ELF-1 (cell line): ENCODE measurements around the gene TLR2.

Source experiments
- DNase-seq: peaks from one replicate; pipeline ENCODE4 v3.0.0-alpha.2; 2016; ENCODE audit warnings: low read depth, low spot score

Gene TLR2, protein sequence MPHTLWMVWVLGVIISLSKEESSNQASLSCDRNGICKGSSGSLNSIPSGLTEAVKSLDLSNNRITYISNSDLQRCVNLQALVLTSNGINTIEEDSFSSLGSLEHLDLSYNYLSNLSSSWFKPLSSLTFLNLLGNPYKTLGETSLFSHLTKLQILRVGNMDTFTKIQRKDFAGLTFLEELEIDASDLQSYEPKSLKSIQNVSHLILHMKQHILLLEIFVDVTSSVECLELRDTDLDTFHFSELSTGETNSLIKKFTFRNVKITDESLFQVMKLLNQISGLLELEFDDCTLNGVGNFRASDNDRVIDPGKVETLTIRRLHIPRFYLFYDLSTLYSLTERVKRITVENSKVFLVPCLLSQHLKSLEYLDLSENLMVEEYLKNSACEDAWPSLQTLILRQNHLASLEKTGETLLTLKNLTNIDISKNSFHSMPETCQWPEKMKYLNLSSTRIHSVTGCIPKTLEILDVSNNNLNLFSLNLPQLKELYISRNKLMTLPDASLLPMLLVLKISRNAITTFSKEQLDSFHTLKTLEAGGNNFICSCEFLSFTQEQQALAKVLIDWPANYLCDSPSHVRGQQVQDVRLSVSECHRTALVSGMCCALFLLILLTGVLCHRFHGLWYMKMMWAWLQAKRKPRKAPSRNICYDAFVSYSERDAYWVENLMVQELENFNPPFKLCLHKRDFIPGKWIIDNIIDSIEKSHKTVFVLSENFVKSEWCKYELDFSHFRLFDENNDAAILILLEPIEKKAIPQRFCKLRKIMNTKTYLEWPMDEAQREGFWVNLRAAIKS

DNA sequence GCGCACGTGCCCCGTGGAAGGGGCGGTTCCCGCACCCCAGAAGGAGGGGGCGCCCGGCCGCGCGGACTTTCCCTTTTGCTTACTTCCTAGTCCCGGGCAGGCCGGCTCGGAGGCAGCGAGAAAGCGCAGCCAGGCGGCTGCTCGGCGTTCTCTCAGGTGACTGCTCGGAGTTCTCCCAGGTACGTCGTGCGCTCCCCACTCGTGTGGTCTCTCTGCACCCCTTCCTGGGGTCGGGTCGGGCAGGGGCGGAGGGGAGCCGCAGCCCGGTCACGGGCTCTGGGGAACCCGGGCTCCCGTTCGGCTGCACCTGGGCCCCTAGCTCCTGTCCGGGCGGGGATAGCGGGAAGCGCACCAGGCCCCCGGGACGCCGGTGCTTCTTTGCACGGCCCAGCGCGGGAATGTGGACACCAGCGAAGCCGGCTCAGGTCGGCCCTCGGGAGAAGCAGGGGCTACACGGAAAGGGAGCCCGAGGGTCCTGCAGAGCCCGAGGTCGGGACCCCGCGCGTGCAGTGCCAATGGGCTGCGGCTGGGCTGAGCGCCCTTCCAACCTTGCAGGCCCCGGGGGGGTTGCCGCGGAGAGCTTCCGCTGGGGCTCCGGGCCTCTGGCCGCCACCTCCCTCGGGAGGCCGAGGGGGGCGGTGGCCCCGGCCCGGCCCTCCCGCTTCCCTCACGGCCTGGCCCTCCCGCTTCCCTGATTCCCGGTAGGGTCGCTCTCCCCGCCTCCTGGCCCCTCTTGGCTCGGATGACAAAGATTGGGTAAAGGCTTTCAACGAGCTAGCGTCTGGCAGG lies at the start of gene TLR2:
TSS of gene TLR2 (plus strand) at position 99 of the 789 bp plus-strand sequence. CDS start 18,628 bp downstream, outside the sequence.
- peak; percentile 64 for DNase-seq

DNA sequence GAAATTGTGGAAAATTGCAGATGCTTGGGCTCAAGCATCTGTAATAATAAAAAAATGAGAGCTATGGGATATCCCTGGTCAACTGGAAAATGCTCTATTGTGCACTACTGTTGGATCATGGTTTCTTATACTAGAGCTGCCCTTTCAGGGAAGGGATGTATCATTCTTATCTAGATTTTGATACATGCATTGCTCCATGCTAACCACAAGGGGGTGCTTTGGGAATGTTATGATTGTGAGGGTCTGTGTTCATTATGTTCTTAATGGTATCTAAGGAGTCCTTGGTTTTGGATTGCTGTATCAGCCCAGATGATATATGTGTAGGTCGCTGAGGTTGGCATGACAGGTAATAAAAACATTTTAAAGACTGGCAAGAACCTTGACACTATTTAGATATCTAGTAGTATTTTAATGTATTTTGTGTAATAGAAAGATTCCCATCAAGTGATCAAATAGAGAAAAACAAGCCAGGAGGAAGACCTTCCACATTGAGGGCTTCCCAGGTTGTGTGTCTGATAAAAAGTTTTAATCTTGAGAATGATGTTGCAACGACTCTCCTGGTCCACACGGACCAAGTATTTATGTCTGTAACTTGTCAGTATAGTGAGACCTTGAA lies 49.2 kb upstream of the TLR2 start:
- DNase-seq: no peak

DNA sequence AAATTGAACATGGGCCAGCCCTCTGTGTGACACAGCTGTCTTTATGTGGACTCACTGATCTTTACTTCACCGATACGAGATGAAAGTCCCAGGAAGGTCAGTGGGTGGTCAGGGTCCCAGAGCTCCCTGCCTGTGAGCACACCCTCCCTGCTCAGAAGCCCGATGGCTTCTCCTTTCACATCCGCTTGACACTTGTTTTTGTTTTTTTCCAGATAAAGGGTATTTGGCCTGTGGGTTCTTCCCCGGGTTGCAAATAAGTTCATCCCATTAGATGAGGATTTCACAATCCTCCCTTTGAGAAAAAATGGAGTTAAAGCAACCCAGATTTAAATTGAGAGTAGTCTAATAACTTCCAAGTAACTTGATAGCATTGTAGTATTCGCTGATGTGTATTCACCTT lies 48.2 kb upstream of the TLR2 start:
- no peak for DNase-seq

DNA sequence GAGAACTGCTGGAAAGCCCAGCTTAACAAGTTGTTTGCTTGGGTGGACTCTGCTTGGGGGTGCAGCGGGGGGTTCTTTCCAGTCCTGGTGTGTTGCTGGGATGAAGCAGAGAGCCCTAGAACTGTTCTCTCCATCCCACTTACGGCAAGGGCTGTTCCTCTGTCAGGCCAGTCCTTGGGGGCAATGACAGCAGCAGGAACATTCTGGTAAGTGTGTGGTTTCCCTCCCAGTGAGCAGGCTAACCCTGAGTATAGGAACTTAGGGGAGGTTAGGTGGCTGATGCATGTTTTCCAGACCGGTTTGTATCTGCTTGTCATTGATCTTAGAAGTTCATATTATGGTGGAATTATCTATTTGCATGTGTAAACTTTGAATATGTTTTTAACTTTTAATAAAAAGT lies 46.9 kb upstream of the TLR2 start:
- DNase-seq: no peak

DNA sequence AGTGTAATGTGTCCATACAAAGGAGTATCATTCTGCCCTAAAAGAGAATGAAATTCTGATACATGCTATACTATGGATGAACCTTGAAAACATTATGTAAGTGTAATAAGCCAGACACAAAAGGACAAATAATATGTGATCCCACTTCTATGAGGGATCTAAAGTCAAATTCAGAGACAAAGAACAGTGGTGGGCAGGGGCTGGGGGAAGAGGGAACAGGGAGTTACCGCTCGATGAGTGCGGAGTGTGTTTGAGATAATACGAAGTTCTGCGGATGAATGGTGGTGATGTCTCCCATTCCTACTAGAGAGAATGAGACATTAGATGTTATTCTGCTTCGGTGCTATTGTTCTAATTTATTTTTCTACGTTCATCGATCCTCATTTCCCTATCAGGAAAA lies 46.1 kb upstream of the TLR2 start:
- DNase-seq: no peak

DNA sequence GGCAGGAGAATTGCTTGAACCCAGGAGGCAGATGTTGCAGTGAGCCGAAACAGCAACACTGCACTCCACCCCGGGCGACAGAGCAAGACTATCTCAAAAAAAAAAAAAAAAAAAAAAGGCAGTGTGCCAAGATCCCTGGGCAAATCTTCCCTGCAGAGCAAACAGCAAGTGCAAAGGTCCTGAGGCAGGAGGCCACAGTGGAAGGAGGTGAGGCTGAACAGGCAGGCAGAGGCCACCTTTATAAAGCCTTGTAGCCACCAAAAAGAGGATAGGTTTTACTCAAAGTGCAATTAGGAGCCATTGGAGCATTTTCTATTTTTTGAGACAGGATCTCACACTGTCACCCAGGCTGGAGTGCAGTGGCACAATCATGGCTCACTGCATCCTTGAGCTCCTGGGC lies 45.1 kb upstream of the TLR2 start:
- DNase-seq: no peak

DNA sequence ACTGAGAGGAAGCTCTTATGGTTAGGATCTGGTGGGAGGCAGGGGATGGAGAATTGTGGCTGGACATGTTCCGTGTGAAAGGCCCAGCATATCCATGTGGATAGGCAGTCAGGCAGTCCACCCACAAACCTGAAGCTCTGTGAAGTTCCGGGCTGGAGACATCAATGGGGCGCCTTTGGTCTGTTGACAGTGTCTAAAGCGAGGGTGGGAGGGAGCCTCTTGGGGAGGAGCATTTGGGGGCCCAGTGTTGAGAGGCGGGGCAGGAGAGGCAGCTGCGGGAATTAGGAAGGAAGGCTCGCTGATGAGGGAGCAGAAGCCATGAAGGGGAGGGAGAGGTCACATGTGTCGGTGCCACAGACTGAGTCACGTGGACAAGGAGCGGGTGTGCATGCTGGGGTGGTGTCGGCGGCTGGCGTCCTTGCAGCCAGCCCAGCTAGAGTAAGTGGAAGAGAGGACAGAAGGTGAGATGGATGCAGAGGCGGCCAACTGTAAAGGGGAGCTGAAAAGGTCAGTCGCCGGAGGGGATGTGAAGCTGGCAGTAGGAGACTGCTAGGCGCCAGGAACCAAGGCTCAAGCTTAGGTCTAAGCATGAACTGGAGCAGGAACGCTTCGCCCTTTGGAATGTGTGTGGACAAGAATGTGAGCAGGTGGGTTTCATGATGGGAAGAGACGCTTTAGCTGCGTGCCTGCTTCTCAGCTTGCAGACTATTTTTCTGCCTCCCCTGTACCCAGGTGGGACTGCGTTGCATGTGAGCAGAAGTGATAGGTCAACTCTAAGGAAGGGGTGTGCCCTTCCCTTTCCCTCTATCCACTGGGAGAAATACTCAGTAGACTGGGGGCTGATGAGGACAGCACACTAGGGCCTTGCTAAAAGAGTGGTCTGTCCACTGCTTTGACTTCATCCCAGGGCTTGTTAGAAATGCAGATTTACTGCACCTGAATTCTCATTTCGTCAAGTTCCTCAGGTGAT lies 44.0 kb upstream of the TLR2 start:
- peak; percentile 17 for DNase-seq

DNA sequence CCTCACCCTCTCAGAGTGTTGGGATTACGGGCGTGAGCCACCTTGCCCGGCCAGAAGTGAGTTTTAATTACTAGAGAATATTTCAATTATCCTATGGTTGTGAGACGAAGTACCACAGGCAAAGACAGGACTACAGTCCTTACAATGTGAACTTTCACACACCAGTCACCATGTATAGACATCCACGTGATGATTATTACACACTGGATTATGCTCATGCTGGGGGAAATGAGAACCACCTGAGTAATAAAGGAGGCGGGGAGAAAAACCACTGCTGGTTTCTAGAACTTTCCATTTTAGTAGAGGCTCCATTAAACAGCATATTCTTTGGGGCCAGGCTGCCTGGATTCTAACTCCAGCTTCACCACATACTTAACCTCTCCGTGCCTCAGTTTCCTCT lies 42.5 kb upstream of the TLR2 start:
- no peak for DNase-seq

DNA sequence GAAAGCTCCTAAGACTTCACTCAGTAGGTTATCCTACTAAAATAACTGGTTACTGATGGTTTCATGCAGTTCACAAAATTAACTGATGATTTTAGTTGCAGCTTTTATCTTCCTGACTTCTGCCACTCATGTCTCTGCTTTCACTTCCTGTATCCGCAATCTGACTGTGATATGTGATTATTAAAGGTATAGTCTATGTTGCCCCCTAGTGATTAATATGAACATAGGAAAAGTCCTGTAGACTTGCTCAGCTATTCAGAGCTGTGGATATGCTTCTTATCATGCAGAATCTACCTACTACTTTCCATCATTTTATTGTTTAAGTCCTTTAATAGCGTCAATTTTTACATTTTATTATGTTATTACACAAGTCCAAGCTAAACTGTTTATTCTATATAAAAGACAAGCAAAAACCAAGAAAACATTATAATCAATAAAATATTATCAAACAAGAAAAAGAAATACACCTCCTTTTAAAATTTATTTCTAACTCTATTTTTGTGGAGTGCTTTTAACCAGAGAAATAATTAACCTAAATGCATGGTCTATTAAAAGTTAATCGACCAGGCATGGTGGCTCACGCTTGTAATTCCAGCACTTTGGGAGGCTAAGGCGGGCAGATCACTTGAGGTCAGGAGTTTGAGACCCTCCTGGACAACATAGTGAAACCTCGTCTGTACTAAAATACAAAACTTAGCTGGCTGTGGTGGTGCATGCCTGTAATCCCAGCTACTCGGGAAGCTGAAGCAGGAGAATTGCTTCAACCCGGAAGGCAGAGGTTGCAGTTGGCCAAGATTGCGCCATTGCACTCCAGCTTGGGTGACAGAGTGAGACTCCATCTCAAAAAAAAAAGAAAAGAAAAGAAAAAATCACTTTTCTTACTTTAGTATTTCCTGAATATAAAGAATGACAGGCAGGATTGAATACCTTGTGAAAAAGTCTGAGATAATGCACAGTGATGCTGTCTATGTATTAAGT lies 40.4 kb upstream of the TLR2 start:
- no peak for DNase-seq

DNA sequence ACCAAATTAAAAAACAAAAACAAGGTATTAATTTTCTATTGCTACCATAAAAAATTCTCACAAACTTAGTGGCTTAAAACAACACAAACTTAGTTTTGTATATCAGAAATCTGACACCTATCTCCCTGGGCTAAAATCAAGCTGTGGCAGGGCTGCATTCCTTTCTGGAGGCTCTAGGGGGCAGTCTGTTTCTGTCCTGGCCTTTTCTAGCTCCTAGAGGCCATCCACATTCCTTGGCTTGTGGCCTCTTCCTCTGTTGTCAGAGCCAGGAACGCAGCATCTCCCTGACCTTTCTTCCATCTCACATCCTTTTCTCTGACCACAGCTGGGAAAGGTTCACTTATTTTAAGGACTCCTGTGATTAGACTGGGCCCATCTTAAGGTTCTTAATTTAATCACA lies 38.9 kb upstream of the TLR2 start:
- DNase-seq: peak; percentile 18

DNA sequence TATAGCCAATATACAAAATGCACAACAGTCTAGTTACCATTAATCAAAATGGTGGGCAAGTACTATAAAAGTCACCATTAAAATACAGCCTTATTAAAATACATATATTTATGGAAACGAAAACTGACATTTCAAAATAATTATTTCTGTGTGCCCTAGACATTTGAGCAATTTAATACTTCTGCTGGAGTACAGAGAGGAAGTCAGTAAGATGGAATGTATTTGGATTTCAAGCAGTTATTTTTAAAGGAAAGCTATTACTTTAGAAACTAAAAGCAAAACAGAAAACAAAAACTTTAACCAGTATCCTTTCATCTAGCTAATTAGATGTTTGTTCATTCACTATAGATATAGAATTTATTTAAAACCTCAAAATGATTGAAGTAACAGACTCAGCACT lies 37.8 kb upstream of the TLR2 start:
- DNase-seq: no peak

DNA sequence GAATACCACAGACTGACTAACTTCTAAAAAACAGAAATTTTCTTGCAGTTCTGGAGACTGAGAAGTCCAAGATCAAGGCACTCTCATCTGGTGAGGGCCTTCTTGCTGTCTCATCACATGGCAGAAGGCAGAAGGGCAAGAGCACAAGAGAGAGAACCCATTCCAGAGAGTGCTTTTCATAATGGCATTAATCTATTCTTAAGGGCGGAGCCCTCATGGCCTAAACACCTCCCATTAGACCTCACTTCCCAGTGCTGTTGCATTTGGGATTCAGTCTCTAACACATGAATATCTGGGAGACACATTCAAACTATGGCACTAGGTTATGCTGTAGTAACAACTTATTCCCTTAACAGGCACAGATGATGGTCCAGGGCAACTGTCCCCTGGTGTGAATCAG lies 37.1 kb upstream of the TLR2 start:
- DNase-seq: no peak

DNA sequence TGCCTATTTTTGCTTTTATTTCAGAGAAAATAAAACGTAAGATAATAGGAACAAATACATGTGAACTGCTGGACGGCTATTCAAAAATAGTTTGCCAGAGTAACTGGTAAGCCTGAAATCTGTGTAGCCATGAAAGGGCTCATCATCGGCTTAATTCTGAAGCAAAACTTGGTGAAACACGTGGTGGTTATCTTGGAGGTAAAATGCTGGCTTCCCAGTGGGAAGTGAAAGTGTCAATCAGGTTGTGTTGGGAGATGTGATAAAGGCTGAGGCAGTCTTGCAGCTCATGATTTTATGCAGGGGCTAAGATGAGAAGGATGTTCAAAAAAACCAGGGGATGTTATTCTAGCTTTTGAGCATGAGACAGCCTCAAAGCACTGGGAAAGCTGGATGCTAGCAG lies 36.1 kb upstream of the TLR2 start:
- DNase-seq: no peak

DNA sequence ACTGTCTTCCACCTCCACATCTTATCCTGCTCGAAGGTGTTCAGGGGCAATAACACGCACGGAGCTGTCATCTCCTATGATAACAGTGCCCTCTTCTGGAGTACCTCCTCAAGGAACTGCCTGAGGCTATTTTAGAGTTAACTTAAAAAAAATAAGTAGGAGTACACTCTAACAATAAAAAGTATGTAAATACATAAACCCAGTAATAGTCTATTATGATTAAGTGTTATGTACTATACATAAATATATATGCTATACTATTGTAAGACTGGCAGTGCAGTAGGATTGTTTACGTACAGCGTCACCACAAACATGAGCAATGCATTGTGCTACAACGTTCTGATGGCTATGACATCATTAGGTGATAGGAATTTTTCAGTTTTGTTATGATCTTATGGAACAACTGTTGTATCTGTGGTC lies 34.5 kb upstream of the TLR2 start:
- DNase-seq: no peak

DNA sequence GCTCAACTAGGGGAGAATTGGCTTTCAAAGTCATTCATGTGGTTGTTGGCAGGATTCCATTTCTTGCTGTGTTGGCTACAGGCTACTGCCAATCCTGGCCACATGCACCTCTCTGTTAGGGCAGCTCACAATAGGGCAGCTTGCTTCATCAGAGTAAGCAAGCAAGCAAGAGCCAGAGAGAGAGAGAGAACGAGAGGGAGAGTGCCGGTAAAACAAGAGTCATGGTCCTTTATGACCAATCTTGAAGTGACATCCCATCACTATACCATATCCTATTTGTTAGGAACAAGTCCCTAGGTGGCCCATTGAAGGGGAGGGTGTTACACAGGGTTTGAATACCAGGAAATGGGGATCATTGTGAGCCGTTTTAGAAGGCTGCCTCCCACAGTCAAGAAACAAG lies 33.0 kb upstream of the TLR2 start:
- no peak for DNase-seq

DNA sequence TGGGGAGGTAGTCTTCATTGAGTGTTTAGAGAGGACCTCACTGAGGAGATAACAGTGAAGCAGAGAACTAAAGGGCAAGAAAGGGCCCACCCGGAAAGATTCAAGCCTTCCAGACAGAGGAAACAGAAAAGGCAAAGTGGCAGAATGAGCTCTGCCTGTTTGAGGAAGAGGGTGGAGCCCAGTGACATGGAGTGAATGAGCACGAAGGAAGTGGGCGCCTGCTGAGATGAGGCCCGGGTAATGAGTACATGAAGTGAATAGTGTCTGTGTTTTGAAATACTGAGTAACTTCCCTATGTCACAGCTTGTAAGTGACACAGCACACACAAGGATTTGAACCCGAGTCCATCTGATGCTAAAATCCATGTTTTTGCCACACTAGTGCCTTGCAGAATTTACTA lies 32.5 kb upstream of the TLR2 start:
- no peak for DNase-seq

DNA sequence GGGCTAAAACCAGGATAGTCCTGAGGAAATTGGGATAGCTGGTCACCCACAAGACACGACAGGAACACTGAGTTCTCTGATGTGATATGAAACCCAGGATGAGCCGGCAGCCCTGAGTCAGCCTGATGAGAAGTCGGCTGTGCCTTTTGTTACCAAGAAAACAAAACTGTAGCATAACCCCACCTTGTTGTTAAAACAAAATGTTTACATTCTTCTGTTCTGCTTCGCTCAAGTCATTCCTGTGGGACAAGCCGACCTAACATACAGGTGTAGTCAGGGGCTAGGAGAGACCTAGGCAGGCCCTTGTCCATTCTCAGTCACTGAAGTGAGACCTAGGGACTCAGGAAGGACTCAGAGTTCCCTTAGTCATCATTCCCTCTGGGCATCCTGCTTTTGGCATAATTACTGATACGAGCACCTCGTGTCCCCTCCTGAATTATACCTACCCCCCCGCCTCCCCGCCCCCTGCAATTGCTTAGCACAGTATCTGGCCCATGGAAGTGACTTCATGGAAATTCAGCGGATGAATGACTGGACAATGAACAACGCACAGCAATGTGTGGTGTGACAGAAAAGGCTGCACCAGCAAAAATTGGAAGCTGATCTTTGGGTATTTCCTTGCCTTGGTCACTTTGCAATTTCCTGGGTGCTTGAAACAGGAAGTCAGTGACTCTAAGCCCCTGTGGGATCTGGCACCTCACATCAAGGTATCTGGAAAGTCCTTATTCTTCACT lies 31.9 kb upstream of the TLR2 start:
- DNase-seq: no peak

DNA sequence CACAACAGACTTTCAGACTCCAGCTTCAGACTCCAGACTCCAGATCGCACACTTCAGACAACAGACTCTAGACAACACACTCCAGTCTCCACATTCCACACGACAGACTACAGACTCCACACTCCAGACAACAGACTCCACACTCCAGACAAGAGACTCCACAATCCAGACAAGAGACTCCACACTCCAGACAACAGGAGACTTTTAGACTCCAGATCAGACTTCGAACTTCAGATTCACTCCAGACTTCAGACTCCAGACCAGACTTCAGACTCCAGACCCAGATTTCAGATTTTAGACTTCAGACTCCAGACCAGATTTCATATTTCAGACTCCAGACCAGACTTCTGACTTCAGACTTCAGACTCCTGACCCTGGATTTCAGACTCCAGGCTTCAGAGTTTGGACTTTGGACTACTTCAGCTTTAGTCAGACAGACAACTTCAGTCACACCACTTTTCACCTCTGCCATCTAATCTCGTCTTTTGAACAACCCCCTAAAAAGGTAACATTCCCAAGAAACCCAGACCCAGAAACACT lies 29.0 kb upstream of the TLR2 start:
- peak; percentile 36 for DNase-seq
